Motor neuron (in vitro differentiated cells): ENCODE data around the gene HEYL. TPM values are rescaled to one million over a fixed set of nuclear protein-coding genes. Genes with fewer than 3 reads are reported as not detected.
"Not testable (repeated sequence)": the region's sequence is repeated elsewhere in the genome, so short reads cannot be mapped to it uniquely, and the experiment has no call there.

Experiments
- ATAC-seq, 8 experiments: fragments of 200-7000 bp; cut with Tn5 transposase; replicated peaks in 6 of 8; 2 replicates each; pipeline ENCODE4 v1.8.0; 2021; ENCODE audit warnings: mild to moderate bottlenecking in 8 of 8, moderate library complexity in 8 of 8
- H3K27ac ChIP-seq, 2 donors: fragments of 250-450 bp; sonication (Bioruptor Pico); 2 replicates each; pipeline ENCODE4 v1.9.0; 2021; ENCODE audit warnings: antibody characterized with exemption in 2 of 2, mild to moderate bottlenecking in 2 of 2, moderate library complexity in 1 of 2
- H3K4me1 ChIP-seq, 2 donors: fragments of 250-450 bp; sonication (Bioruptor Pico); replicated peaks in 1 of 2; 2 replicates each; pipeline ENCODE4 v1.6.1; 2021; ENCODE audit warnings: antibody characterized with exemption in 2 of 2, mild to moderate bottlenecking in 2 of 2, moderate library complexity in 1 of 2
- H3K4me3 ChIP-seq, 5 donors: fragments of 250-450 bp; sonication (Bioruptor Pico); 2 replicates each; pipeline ENCODE4 v1.9.0; 2021; ENCODE audit warnings: antibody characterized with exemption in 5 of 5, mild to moderate bottlenecking in 5 of 5, moderate library complexity in 4 of 5
- WGBS, 10 experiments: fragments of 450-650 bp; shearing (Covaris generic); methylation state at CpG; one replicate each; pipeline ENCODE4 v1.0.0; 2022; 5-methylcytosine and 5-hydroxymethylcytosine counted together
- in situ Hi-C, 9 experiments: fragments of 400-800 bp; cut with MboI; loops; one replicate each; pipeline ENCODE4 v1.15.0; 2021; ENCODE audit warnings: low sequenced_read_pairs in 9 of 9, low pct_unique_long_range_greater_than_20kb in 2 of 9; ENCODE audit not compliant: unreplicated experiment in 9 of 9
- total RNA-seq, 8 experiments: library from RNA; unstranded; fragments of 300-600 nt; gene quantifications; 2 replicates each; pipeline versions ENCODE4 v1.2.3 to v1.2.4, GENCODE V29; 2022

Gene HEYL
- total RNA-seq, 8 experiments from 2014 or later, result 0.16 to 8.4 (median 0.50) TPM; not detected in 1

GRCh38 chr1:39614488-39614887, 25.0 kb downstream of the HEYL start:
- H3K4me1 ChIP-seq, result peaks cover 0 to 4% of the 10 kb centered on the region in 2 donors
- 68 to 100% (median 91%) methylated on average over 1 to 6 of the region's 6 CpGs; no CpG with 5 or more reads in 2 of the 10 experiments for WGBS, 10 experiments
- in situ Hi-C loops, result loop anchor here in 3 of 9 experiments (25.0 kb wide), 1 partner anchor 98 kb away; no protein-coding TSS in a partner anchor
- H3K4me3 ChIP-seq, result no peak overlapping the region
- H3K27ac ChIP-seq, result no peak overlapping the region
- no peak for ATAC-seq

- Histone ChIP-seq H3K4me1 (peaks cover 0 to 4% of the 10 kb centered on the region in 2 donors), H3K4me3 (no peak overlapping the region), H3K27ac (no peak overlapping the region)
- 68 to 100% (median 80%) methylated on average over 4 to 6 of the region's 6 CpGs; no CpG with 5 or more reads in 2 of the 10 experiments for WGBS, 10 experiments
- in situ Hi-C loops, result loop anchor here in 3 of 9 experiments (25.0 kb wide), 1 partner anchor 99 kb away; no protein-coding TSS in a partner anchor
- ATAC-seq, result no peak
Observed at GRCh38 chr1:39613250-39613649, 26.2 kb downstream of the HEYL start.

- no peak overlapping the region for H3K4me3 ChIP-seq
- WGBS, 10 experiments, result 0 to 87% (median 25%) methylated on average over 1 to 17 of the region's 42 CpGs; no CpG with 5 or more reads in 3 of the 10 experiments
- no peaks in the 10 kb centered on the region for H3K4me1 ChIP-seq
- in situ Hi-C loops, result loop anchor here in 6 of 9 experiments (10.0 to 25.0 kb wide), 4 partner anchors 45 to 115 kb away; no protein-coding TSS in a partner anchor
- ATAC-seq, result peak; percentile 23 to 97 (median 52)
- no peak overlapping the region for H3K27ac ChIP-seq
Observed at GRCh38 chr1:39609618-39610331, 29.7 kb downstream of the HEYL start.

DNA sequence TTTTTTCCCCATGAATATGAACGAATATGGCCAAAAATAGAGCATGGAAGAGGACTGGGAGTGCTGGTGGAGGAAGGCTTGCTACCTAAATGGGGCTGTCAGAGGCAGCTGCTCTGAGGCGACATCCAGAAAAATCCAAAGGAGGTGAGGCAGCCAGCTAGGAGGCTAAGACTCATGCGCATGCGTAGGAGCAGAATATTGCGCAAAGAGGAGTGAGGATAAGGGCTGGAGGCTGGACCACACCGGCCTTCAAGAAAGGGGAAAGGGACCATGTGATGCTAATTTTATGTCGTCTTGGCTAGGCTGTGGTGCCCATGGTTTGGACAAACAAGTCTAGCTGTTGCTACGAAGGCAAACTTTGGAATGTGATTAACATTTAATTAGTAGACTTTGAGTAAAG, 30.5 kb downstream of the HEYL start:
- Histone ChIP-seq H3K4me3 (no peak overlapping the region), H3K27ac (no peak overlapping the region), H3K4me1 (no peaks in the 10 kb centered on the region)
- in situ Hi-C loops, result loop anchor here in 6 of 9 experiments (10.0 to 25.0 kb wide), 4 partner anchors 46 to 116 kb away; no protein-coding TSS in a partner anchor
- no peak for ATAC-seq
- WGBS, 10 experiments, result 50 to 100% (median 85%) methylated on average over 1 to 8 of the region's 8 CpGs; no CpG with 5 or more reads in 1 of the 10 experiments

GRCh38 chr1:39603677-39604076, 35.8 kb downstream of the HEYL start:
- in situ Hi-C loops, result loop anchor here in 6 of 9 experiments (10.0 to 25.0 kb wide), 4 partner anchors 51 to 121 kb away; no protein-coding TSS in a partner anchor
- not testable (repeated sequence) for H3K4me1 ChIP-seq, ATAC-seq, H3K4me3 ChIP-seq, H3K27ac ChIP-seq
- WGBS, 10 experiments, result 40 to 80% (median 71%) methylated on average over 1 of the region's 3 CpGs; no CpG with 5 or more reads in 7 of the 10 experiments

- ATAC-seq, H3K4me1 ChIP-seq, H3K4me3 ChIP-seq, H3K27ac ChIP-seq: not testable (repeated sequence)
- in situ Hi-C loops, result loop anchor here in 6 of 9 experiments (10.0 to 25.0 kb wide), 4 partner anchors 53 to 123 kb away; no protein-coding TSS in a partner anchor
- 40 to 100% (median 79%) methylated on average over 1 to 8 of the region's 8 CpGs for WGBS, 10 experiments
Observed at GRCh38 chr1:39601667-39602255, 37.7 kb downstream of the HEYL start.

DNA sequence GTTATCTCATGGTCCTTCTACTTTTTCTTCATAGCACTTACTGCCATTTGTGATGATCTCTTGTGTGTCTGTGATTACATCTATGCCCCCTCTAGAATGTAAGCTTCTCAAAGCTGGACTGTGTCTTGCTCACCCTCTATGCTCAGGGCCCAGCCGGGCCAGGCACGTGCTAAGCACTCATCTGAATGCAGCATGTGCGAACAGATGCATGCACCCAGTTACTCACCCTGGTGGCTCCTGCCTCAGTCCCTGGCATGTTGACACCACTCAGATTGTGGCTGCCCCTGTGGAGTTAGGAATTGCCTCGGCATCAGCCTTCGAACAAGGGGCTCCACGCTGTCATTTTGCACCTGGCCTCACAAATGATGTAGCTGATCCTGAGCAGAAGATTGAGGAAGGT, 43.3 kb downstream of the HEYL start:
- in situ Hi-C loops, result loop anchor here in 1 of 9 experiments (25.0 kb wide), 1 partner anchor 116 kb away; no protein-coding TSS in a partner anchor
- Histone ChIP-seq H3K27ac (no peak overlapping the region), H3K4me1 (no peaks in the 10 kb centered on the region), H3K4me3 (no peak overlapping the region)
- ATAC-seq, result peak in 1 of 8 experiments; percentile 33
- 21 to 80% (median 51%) methylated on average over 1 to 6 of the region's 6 CpGs; no CpG with 5 or more reads in 3 of the 10 experiments for WGBS, 10 experiments

DNA sequence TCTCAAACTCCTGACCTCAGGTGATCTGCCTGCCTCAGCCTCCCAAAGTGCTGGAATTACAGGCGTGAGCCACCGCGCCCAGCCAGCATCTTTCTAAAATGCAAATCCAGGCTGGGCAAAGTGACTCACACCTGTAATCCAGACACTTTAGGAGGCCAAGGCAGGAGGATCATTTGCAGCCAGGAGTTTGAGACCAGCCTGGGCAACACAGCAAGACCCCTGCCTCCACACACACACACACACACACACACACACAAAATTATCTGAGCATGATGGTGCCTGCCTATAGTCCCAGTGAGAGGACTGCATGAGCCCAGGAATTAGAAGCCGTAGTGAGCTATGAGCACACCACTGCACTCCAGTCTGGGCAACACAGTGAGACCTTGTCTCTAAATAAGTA, 46.1 kb downstream of the HEYL start:
- no peaks in the 10 kb centered on the region for H3K4me1 ChIP-seq
- ATAC-seq, result no peak
- in situ Hi-C loops, result loop anchor here in 1 of 9 experiments (25.0 kb wide), 1 partner anchor 119 kb away; no protein-coding TSS in a partner anchor
- WGBS, 10 experiments, result 100% methylated on average over 1 to 4 of the region's 4 CpGs; no CpG with 5 or more reads in 7 of the 10 experiments
- no peak overlapping the region for H3K27ac ChIP-seq
- no peak overlapping the region for H3K4me3 ChIP-seq

- Histone ChIP-seq H3K4me3 (no peak overlapping the region), H3K4me1 (no peaks in the 10 kb centered on the region), H3K27ac (no peak overlapping the region)
- no peak for ATAC-seq
- in situ Hi-C loops, result loop anchor here in 1 of 9 experiments (25.0 kb wide), 1 partner anchor 120 kb away; no protein-coding TSS in a partner anchor
- 0 to 73% (median 53%) methylated on average over 1 to 4 of the region's 4 CpGs; no CpG with 5 or more reads in 5 of the 10 experiments for WGBS, 10 experiments
Observed at GRCh38 chr1:39592069-39592468, 47.4 kb downstream of the HEYL start.

- ATAC-seq, result peak in 1 of 8 experiments; percentile 55
Observed at GRCh38 chr1:39590546-39590945, 48.9 kb downstream of the HEYL start.

DNA sequence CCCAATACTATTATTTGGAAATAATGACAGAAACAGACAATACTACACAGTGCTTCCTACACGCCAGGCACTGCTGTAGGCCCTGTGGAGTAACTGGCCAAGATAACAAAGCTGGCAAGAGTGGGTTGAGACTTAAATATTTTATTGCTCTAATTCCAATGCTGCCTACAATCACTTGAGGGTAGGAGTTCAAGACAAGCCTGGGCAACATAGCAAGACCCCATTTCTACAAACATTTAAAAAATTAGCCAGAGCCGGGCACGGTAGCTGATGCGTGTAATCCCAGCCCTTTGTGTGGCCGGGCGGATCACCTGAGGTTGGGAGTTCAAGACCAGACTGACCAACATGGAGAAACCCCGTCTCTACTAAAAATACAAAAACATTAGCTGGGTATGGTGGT, 53.5 kb downstream of the HEYL start:
- ATAC-seq, result no peak
- no peak overlapping the region for H3K4me3 ChIP-seq
- H3K4me1 ChIP-seq, result no peaks in the 10 kb centered on the region
- H3K27ac ChIP-seq, result no peak overlapping the region
- in situ Hi-C loops, result loop anchor here in 1 of 9 experiments (25.0 kb wide), 1 partner anchor 126 kb away; no protein-coding TSS in a partner anchor
- 69 to 100% (median 91%) methylated on average over 2 to 7 of the region's 7 CpGs; no CpG with 5 or more reads in 4 of the 10 experiments for WGBS, 10 experiments

More at GRCh38 chr1:39590546-39590945, 48.9 kb downstream of the HEYL start:
- 33 to 100% (median 76%) methylated on average over 2 to 7 of the region's 7 CpGs; no CpG with 5 or more reads in 1 of the 10 experiments for WGBS, 10 experiments
- Histone ChIP-seq H3K4me1 (no peaks in the 10 kb centered on the region), H3K4me3 (no peak overlapping the region), H3K27ac (no peak overlapping the region)
- in situ Hi-C loops, result loop anchor here in 1 of 9 experiments (25.0 kb wide), 1 partner anchor 122 kb away; no protein-coding TSS in a partner anchor

- Histone ChIP-seq H3K27ac (peak overlapping the region; percentile 25 to 78), H3K4me3 (peak overlapping the region; percentile 57 to 85 (median 63)), H3K4me1 (peaks cover 25 to 29% of the 10 kb centered on the region in 2 donors)
- peak; percentile 39 to 66 (median 50) for ATAC-seq
- 0 to 3% (median 1%) methylated on average over 1 to 47 of the region's 87 CpGs; no CpG with 5 or more reads in 4 of the 10 experiments for WGBS, 10 experiments
- in situ Hi-C loops, result loop anchor here in 1 of 9 experiments (25.0 kb wide), 1 partner anchor 136 kb away; no protein-coding TSS in a partner anchor
Observed at GRCh38 chr1:39576016-39576657, 63.3 kb downstream of the HEYL start.
